NCI-H1417 (cell line): ENCODE data around the gene NLRP5.
"Not testable (repeated sequence)": the region's sequence is repeated elsewhere in the genome, so short reads cannot be mapped to it uniquely, and the experiment has no call there.

ENCODE experiments used
- DNase-seq, 3 experiments: peaks; one replicate each; lab custom pipeline; 2025; lab: John Stamatoyannopoulos, UW

Gene NLRP5

GRCh38 chr19:56076498-56076897 lies 89.9 kb downstream of the NLRP5 start:
- peak; percentile 44 to 68 (median 60) for DNase-seq

- DNase-seq, result no peak
Observed at GRCh38 chr19:56079609-56080008, 93.0 kb downstream of the NLRP5 start.

DNA sequence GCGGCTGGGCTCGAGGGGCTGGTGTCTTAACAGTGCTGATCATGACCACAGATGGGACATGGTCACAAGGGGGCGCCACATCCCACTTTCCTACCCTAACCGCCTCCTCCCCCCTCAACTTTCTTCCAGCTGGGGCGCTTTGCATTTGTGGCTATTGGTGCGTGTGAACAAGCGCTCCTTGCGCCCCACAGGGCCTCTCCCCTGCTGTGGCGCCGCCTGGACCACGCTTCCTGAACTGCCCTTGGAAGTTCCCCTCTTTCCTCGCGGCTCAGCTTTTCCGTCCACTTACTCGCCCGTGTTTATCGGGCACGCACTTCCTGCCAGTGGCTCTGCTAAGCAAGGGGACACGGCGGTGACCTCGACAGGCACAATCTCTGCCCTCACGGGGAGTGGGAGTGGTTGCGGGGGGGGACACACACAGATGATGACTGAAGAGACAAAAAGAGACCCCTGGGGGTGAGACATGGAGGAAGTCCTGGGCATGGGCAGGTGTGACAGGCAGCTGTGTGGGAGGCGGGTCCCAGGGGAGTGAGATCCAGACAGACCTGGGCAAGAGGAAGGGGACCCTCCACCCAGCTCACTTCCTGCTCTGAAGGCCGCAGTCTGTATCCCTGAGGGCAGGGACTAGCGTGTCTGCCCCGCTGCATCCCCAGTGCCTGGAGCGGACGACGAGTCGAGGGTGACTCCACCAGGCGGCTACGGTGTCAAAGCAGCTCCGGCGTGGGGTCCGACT lies 94.3 kb downstream of the NLRP5 start:
- peak in 2 of 3 experiments; percentile 65 to 85 for DNase-seq

DNA sequence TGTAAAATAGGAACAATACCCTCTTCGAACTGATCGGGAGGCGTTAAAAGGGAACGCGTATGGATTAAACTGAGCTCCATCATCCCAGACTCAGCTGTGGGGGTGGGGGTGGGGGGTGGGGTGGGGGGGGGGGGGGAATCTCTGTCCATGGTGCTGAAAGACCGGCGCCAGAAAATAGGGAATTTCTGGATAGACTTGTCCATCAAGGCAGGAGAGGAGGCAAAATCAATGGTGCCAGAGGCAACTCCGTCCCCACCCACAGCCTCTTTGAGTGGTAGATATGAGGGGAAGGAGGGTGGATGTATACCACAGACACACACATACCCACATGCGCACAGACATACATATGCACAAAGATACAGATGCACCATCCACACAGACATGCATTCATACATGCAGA lies 97.1 kb downstream of the NLRP5 start:
- no peak for DNase-seq

GRCh38 chr19:56084835-56085536 lies 98.4 kb downstream of the NLRP5 start:
- DNase-seq, result no peak

DNA sequence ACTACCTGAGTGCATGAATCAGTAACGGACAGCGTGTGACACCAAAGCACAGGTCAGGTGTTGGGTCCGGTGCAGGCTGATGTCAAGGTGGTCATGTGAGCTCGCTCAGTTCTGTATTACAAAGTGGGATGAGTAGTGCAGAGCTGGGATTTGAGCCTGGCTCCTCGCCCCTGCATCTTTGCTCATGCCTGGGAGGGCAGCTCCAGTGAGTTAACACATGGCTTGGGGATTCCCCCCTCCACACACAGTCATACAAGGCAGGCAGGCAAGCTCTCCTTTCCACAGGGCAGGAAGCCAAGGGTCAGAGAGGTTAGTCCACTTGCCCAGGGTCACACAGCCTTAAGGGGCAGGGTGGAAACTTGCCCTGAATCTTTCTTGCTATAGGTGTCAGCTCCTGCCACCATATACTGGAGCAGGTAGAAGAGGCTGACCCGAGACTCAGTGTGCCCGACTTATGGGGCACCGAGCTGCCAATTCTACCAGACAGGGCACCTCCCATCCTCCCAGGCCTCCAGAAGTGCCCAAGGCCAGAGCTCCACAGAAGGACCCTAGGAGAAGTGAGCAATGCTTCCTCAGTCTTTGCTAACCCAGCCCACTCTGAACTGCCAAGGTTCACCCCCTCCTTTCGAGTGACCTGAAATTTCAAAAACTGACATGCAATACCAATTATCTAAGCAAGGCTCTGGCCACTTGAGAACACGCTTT lies 99.1 kb downstream of the NLRP5 start:
- no peak for DNase-seq

DNA sequence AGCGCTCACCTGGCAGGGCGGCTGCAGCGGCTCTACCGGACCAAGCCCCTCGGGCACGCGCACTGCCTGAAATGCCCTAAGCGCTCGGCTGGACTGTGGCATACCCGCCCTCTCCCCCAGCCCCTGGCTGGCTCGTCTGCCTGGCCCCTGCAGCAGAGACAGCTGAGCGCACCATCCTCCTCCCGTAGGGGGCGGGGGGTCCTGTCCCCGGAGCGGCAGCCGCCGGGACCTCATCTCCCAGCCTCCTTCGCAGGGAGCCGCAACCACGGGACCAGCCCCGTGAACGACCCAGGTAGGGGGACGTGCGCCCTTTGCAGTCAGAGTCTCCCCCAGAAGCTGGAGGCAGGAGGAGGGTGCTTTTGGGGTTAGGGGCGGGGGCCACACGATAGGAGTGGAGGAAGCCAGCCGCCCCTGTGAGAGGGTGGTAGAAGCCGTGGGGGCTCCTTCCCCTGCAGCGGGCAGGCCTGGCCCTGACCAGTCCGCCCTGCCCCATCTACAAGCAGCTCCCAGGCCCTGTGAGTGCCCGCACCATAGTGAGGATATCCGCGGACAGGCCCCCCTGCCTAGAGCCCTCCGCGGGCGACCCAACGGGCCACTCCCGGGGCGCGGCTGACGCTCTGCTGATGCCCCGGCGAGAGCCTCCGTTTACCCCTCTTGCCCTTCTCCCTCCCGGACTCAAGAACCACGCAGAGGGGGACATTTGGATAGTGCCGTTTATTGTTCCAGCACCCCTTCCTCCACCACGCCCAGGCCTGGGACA lies 100.3 kb downstream of the NLRP5 start:
- no peak for DNase-seq

GRCh38 chr19:56087647-56088496 lies 101.3 kb downstream of the NLRP5 start:
- no peak for DNase-seq

DNA sequence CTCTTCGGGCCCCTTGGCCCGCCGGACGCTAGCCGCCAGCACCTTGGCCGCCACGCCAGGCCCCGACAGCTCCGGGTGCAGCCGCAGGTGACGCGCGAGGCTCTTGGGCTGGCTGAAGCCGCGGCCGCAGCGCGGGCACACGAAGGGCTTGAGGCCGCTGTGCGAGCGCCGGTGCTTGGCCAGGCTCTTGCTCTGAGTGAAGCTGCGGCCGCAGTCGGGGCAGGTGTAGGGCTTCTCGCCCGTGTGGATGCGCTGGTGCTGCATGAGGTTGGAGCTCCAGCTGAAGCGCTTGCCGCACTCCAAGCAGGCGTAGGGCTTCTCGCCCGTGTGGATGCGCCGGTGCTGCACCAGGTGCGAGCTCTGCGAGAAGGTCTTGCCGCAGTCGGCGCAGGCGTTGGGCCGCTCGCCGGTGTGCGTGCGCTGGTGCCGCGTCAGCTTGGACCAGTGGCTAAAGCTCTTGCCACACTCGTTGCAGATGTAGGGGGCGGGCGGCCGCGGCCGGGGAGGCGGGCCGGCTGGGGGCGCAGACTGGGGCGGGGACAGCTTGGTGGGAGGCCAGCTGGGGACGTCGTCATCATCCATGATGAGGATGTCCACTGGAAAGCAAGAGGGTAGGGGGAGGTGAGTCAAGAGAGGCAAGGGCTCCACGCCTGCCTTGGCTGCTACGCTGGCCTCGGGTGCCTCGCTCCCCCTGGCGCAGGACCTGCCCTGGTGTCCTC lies 102.1 kb downstream of the NLRP5 start:
- no peak for DNase-seq

GRCh38 chr19:56089344-56089743 lies 102.8 kb downstream of the NLRP5 start:
- no peak for DNase-seq

DNA sequence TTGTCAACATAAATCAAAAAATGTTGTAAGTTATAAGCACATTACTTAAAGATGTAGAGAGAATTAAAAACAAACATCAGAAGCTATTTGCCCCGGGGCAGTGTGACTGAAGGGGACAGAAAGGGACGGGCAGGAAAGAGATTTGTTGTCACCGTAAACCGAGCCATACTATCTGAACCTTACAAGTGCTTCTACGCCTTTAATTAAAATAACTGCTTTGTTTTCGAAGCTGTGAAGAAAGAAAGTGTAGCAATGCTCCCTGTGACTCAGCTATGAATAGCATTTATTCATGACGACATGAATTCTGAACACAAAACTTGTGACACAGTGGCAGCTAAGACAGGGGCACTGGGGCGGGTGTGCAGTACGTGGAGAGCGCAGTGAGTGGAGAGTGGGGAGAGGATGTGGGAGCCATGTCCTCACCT lies 104.5 kb downstream of the NLRP5 start:
- peak in 1 of 3 experiments; percentile 38 for DNase-seq

- DNase-seq, result peak in 1 of 3 experiments; percentile 65
Observed at GRCh38 chr19:56091751-56092546, 105.4 kb downstream of the NLRP5 start.

DNA sequence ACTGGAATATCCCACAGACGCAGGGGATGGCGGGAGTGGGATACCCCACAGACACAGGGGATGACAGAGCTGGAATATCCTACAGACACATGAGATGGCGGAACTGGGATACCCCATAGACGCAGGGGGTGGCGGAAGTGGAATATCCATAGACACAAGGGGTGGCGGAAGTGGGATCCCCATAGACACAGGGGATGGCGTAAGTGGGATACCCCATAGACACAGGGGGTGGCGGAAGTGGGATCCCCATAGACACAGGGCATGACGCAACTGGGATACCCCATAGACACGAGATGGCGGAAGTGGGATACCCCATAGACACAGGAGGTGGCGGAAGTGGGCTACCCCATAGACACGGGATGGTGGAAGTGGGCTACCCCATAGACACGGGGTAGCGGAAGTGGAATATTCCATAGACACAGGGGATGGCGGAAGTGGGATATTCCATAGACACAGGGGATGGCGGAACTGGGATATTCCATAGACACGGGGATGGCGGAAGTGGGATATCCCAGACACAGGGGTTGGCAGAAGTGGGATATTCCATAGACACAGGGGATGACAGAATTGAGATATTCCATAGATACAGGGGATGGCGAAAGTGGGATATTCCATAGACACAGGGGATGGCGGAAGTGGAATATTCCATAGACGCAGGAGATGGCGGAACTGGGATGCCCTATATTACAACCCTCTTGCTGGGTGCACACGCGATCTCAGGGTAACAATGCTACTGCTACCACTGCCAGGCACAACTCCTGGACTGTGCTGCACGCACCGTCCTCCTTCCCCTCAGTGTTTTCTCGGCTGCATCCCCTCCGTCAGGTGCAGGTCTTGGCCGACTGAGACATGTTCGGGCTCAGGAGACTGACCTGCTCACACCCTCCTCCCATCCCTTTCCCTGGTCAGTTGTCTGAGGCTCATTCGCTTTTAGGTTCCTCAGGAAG lies 106.4 kb downstream of the NLRP5 start:
- DNase-seq, result no peak

GRCh38 chr19:56094449-56094848 lies 107.9 kb downstream of the NLRP5 start:
- DNase-seq, result no peak

GRCh38 chr19:56096665-56097064 lies 110.1 kb downstream of the NLRP5 start:
- DNase-seq, result no peak

DNA sequence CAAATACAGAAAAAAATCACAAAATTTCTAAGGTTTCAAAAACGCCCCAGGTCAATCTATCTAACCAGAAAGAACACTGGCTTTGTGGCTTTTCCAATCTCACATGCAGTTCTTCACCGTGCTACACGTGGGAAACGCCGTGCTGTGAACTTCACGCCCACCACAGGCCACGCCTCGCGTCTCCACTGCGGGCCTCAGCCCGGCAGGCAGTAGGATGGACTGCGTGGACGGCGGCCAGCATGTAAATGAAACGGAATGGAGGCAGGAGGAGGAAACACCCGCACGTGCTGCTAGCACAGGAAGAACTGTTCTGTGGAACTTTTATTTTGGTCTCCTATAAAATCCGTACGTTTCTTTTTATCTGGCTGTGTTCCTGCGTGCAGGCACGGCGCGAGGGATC lies 110.7 kb downstream of the NLRP5 start:
- DNase-seq, result no peak

DNA sequence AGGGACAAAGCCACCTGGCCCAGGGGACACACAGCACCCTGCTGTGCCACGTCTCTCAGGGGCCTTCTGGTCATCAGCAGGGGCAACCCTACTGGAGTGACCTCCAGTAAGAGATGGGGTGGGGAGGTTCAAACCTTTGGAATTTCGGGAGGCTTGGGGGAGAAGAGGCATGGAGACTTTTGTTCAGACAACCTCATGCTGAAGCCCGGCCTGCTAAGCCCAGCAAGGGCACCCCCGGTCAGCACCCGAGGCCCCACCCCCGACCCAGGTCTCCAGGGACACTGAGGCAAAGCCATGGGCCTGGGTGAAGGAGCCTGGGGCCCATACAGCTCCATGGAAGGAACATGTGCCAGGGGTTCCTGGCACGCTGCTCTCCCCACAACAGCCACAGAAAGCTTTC lies 111.2 kb downstream of the NLRP5 start:
- no peak for DNase-seq

DNA sequence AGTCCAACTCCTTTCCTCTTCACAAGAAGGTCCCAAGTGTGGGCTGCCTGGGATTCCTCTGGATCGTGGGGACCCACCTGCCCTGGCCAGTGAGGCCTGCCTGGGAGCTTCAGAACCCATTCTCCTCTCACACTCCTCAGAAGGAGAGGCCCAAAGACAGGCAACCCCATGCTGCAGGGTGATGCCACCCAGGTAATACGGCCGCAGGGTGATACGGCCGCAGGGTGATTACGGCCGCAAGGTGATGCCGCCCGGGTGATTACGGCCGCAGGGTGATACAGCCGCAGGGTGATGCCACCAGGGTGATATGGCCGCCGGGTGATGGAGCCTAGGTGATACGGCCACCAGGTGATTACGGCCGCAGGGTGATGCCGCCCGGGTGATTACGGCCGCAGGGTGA lies 111.7 kb downstream of the NLRP5 start:
- DNase-seq, result not testable (repeated sequence)
